HG02870 (cell line): ENCODE measurements around the gene ZNF536.

Experiments
- ATAC-seq: cut with Tn5 transposase; IDR thresholded peaks from one replicate; pipeline ENCODE4 v1.9.1; 2021; ENCODE audit warnings: mild to moderate bottlenecking, moderate library complexity; ENCODE audit not compliant: unreplicated experiment

Gene ZNF536

GRCh38 chr19:30555075-30555790, 183.0 kb downstream of the ZNF536 start:
- ATAC-seq = no peak

- no peak for ATAC-seq
Observed at GRCh38 chr19:30555791-30556110, 183.6 kb downstream of the ZNF536 start.

GRCh38 chr19:30556230-30556711, 184.1 kb downstream of the ZNF536 start:
- no peak for ATAC-seq

GRCh38 chr19:30557212-30557611, 185.0 kb downstream of the ZNF536 start:
- no peak for ATAC-seq

GRCh38 chr19:30557927-30558557, 185.9 kb downstream of the ZNF536 start:
- no peak for ATAC-seq

GRCh38 chr19:30558793-30559192, 186.6 kb downstream of the ZNF536 start:
- no peak for ATAC-seq

- ATAC-seq = no peak
Observed at GRCh38 chr19:30559446-30559845, 187.3 kb downstream of the ZNF536 start.

- ATAC-seq = no peak
Observed at GRCh38 chr19:30562981-30563380, 190.8 kb downstream of the ZNF536 start.

GRCh38 chr19:30563691-30564090, 191.5 kb downstream of the ZNF536 start:
- ATAC-seq = no peak

GRCh38 chr19:30564551-30565011, 192.4 kb downstream of the ZNF536 start:
- no peak for ATAC-seq

GRCh38 chr19:30565636-30566035, 193.5 kb downstream of the ZNF536 start:
- no peak for ATAC-seq

- ATAC-seq = no peak
Observed at GRCh38 chr19:30566681-30567420, 194.7 kb downstream of the ZNF536 start.

- no peak for ATAC-seq
Observed at GRCh38 chr19:30567536-30568232, 195.5 kb downstream of the ZNF536 start.

- no peak for ATAC-seq
Observed at GRCh38 chr19:30570194-30570593, 198.0 kb downstream of the ZNF536 start.

- no peak for ATAC-seq
Observed at GRCh38 chr19:30577551-30578105, 205.4 kb downstream of the ZNF536 start.

GRCh38 chr19:30579419-30579818, 207.2 kb downstream of the ZNF536 start:
- no peak for ATAC-seq

- no peak for ATAC-seq
Observed at GRCh38 chr19:30580673-30581072, 208.5 kb downstream of the ZNF536 start.

- ATAC-seq = no peak
Observed at GRCh38 chr19:30584090-30584489, 211.9 kb downstream of the ZNF536 start.

GRCh38 chr19:30587869-30588268, 215.7 kb downstream of the ZNF536 start:
- ATAC-seq = no peak

GRCh38 chr19:30590596-30591229, 218.5 kb downstream of the ZNF536 start:
- no peak for ATAC-seq
